GM18498 (cell line): ENCODE data around the gene FRMPD1.

Source experiments
- ATAC-seq: cut with Tn5 transposase; IDR thresholded peaks from one replicate; pipeline ENCODE4 v1.9.1; 2021; ENCODE audit warnings: mild to moderate bottlenecking, moderate library complexity; ENCODE audit not compliant: unreplicated experiment

Gene FRMPD1

GRCh38 chr9:37676411-37676830, 25.7 kb downstream of the FRMPD1 start:
- ATAC-seq: no peak

- no peak for ATAC-seq
These were observed 26.7 kb downstream of the FRMPD1 start for GRCh38 chr9:37677435-37677834.

DNA sequence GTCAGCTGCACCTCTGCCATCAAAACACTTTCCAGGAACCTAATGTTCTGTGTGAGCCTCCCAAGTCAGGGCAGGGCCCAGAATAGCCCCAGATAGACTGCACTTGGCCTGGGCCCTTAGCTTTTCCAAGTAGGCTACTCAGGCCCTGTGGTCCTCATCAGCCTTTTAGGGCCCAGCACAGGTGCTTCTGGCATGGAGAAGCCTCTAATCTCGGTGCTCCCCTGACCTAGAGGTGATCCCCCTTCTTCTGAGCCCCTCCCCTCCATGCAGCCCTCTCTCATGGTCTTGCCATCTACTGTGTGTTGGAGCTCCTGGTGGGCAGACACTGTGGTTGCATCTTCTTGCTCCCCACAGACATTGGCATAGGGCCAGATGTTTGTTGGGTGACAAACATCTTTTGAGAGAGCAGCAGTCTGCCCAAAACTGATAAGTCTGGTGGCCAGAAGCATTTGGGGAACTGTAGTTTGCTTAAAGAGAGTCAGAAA, 28.1 kb downstream of the FRMPD1 start:
- ATAC-seq: no peak

DNA sequence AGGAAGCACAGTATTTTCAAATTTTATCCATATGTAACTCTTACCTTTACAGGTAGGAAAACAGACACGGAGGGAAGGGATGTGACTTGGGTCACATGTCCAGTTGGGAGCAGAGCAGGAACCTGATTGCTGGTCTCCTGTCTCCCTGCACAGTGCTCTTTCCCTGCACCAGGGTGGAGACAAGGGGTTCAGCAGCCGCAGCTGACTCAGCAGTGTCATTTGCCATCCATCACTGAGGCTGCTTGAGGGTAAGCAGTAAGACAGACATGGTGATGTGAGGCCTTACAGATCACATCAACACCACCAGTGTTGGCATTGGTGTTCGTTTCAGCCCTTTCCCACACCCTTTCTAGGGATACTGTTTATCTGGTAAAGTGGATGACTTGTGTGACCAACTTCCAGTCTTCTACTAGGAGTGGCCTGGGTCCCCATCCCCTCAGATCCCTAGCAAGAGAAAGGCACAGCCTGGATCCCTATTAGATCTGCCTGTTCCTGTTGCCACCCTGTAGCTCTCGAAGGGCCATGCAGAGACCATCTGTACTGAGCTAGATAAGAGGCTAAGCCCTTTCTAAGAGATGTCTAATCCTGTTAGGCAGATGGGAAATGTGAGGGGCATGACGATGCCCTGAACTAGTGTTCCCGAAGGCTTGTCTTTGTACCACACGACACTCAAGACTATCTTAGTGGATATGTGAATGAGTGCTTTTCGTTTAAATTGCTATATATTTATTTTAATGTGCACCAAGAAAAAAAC, 29.1 kb downstream of the FRMPD1 start:
- no peak for ATAC-seq

- no peak for ATAC-seq
These were observed 32.2 kb downstream of the FRMPD1 start for GRCh38 chr9:37682951-37683350.

DNA sequence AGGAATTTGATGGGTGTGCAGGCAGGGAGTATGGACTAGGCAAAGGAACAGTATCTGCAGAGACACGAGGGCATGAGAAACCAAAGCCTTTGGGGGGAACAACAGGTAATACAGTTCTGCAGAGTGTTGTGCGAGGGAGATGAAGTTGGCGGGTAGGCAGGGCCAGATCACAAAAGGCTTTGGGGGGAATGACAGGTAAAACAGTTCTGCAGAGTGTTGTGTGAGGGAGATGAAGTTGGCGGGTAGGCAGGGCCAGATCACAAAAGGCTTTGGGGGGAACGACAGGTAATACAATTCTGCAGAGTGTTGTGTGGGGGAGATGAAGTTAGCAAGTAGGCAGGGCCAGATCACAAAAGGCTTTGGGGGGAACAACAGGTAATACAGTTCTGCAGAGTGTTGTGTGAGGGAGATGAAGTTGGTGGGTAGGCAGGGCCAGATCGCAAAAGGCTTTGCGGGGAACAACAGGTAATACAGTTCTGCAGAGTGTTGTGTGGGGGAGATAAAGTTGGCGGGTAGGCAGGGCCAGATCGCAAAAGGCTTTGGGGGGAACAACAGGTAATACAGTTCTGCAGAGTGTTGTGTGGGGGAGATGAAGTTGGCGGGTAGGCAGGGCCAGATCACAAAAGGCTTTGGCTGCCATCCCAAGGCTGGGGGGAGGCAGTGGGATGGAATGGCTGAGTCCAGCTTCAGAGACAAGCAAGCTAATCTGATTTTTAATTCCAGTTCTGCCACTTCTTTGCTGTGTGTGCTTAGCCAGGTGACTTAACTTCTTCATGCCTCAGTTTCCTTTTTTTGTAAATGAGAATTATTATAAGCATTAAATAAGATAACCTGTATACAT, 33.0 kb downstream of the FRMPD1 start:
- no peak for ATAC-seq

DNA sequence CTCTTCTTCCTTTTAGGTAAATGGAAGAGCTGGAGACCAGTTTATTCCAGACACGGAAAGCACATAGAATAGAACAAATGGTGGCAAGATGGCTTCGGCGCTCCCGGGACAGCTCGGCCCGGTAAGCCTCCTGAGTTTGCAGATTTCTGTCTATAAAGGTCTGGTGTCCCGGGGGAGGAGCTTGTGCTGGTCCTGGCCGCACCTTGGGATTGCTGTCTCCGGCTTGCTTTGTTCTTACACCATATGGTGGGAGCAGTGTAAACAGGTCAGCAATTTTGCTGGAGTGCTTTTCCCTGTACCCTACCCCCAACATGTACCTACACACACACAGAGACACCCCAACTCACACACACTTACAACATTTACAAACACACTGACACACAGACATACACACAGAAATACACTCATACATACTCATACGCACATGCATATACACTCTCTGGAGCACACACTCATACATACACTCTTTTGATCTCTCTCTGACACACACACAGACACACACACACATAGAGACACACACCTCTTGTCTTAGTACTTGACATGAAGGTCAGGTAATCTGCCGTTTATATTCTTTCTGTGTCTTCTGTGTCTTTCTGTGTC, 42.0 kb downstream of the FRMPD1 start:
- ATAC-seq: no peak

- ATAC-seq: no peak
These were observed 42.5 kb downstream of the FRMPD1 start for GRCh38 chr9:37693260-37693659.

GRCh38 chr9:37694355-37694754, 43.6 kb downstream of the FRMPD1 start:
- no peak for ATAC-seq

GRCh38 chr9:37696528-37696927, 45.8 kb downstream of the FRMPD1 start:
- no peak for ATAC-seq

DNA sequence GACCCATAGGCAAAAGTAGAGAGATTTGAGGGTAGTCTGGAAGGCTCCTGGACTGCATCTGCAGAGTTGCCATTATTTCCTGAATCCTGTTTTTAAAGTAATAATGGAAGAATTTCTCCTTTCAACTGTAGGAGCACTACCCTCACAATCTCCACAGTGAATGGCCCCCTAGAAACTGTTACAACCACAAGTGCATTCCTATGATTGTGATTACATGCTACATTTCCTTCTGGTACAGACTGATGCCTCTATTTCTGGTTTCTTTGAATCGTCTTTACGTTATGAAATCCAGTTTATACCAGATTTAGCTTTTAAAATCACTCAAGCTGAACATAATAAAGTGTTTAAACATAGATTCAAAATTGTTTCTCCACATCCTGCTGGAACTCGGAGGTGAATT, 49.4 kb downstream of the FRMPD1 start:
- ATAC-seq: no peak

- no peak for ATAC-seq
These were observed 50.1 kb downstream of the FRMPD1 start for GRCh38 chr9:37700900-37701299.

DNA sequence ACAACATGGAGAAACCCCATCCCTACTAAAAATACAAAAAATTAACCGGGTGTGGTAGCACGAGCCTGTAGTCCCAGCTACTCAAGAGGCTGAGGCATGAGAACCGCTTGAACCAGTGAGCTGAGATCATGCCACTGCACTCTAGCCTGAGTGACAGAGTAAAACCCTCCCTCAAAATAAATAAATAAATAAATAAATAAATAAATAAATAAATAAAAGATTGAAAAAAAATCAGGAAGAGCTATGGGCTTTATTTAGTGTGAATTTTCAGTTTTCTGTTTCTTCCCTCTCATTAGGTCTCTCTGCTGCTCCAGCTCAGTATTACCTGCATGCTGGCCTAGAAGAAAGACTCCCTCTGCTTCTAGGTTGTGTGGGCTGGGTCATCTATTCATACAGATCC, 55.0 kb downstream of the FRMPD1 start:
- no peak for ATAC-seq

GRCh38 chr9:37706290-37706689, 55.5 kb downstream of the FRMPD1 start:
- no peak for ATAC-seq

DNA sequence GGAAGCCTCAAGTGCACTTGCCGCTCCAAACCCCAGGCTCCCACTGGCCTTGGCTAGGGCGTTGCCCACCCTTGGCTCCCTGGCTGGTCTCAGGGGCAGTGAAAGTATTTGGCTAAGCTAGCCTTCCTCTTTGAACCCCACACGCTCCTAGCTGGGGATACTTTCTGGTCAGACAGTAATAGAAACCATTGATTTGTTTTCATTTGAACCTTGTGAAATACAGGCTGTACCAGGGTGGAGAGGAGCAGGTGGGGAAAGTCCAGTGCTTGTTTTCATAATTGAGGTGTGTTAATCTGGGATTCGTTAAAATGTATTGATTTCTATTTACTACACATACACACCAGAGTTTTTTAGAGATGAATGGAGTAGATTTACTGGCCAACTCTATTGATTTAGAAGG, 57.0 kb downstream of the FRMPD1 start:
- ATAC-seq: no peak

DNA sequence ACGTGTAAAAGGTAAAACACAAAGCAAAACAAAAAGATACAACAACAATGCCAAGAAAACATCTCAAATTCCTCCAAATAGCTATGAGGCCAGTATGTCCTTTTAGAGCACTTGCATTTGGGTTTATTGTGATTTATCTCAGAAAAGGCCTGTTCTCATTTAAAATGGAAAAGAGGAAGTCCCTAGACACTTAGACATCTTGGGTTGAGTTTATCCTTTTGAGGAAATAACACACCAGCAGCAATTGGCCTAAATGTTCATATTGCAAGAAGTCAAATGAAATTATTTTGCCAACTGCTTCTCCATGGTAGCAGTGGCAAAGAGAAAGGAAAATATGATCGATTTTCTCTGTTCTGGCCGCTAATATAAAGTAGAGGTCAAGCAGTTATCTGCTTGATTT, 59.3 kb downstream of the FRMPD1 start:
- no peak for ATAC-seq

GRCh38 chr9:37715260-37715659, 64.5 kb downstream of the FRMPD1 start:
- no peak for ATAC-seq

GRCh38 chr9:37715991-37716505, 65.3 kb downstream of the FRMPD1 start:
- no peak for ATAC-seq

DNA sequence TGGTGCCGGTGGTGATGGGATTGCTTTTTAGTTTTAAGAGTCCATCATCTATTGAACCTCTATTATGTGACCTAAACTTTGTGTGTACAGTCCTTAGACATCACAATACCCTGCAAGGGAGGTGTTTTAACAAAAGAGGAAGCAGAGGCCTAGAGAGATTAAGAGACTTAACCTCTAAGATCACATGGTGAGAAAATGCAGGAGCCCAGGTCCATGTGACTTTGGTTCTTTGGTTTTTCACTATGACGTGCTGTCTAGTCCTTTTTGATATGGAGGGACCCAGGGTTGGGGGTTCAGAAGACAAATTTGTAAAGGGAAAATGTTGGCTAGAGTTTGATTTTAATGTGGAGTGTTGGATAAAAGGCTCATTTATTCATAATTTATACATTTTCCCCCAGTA, 68.8 kb downstream of the FRMPD1 start:
- no peak for ATAC-seq

GRCh38 chr9:37727013-37727412, 76.3 kb downstream of the FRMPD1 start:
- ATAC-seq: no peak

DNA sequence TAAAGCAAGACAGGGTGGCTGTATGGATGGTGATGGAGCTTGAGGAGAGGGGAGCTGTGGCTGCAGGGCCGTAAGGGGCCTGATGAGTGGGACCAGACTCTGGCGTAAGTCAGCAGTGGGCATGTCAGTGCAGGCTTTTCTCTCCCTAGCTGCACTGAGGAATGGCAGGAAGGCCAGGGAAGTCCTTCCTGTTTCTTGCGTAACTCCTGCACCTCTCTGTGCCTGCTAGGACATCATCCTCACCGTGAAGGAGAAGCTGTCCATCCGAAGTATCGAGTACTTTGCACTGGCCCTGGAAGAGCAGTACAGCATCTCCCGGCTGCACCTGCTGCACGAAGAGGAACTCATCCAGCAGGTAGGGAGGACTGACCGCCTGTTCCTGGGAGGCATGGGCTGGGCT, 78.7 kb downstream of the FRMPD1 start:
- no peak for ATAC-seq
